ENCODE results near the gene SPATA17.

The SPATA17 gene

DNA sequence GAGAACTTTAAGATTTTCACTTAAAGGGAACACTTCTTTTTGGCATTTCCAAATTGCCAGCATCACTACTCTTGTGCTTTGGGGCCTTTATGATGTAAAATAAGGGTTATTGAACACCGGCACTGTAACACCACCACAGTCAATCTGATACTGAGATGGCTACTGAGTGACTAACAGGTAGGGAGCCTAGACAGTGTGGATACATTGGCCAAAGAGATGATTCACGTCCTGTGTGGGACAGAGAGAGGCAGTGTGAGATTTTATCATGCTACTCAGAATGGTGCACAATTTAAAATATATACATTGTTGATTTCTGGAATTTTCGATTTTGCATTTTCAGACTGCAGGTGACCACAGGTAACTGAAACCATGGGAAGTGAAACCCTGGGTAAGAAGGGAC is 261.6 kb downstream of the SPATA17 start:
- no peak for TF ChIP-seq POLR2A (IDR thresholded peaks at IDR 0.05; ENCODE audit: low read depth, low read length)
- DNase-seq (ENCODE audit: insufficient read length, low spot score) (no peak), FAIRE-seq (peak; percentile 84)

- no peak for DNase-seq (ENCODE audit: insufficient read length, low spot score)
- TF ChIP-seq POLR2A (IDR thresholded peaks at IDR 0.05; ENCODE audit: low read depth, low read length), result no peak
- FAIRE-seq, result no peak
These were observed 264.7 kb downstream of the SPATA17 start for GRCh38 chr1:217895841-217896240.

- FAIRE-seq (no peak), DNase-seq (ENCODE audit: insufficient read length, low spot score) (no peak)
- no peak for TF ChIP-seq POLR2A (IDR thresholded peaks at IDR 0.05; ENCODE audit: low read depth, low read length)
These were observed 265.3 kb downstream of the SPATA17 start for GRCh38 chr1:217896490-217896889.

DNA sequence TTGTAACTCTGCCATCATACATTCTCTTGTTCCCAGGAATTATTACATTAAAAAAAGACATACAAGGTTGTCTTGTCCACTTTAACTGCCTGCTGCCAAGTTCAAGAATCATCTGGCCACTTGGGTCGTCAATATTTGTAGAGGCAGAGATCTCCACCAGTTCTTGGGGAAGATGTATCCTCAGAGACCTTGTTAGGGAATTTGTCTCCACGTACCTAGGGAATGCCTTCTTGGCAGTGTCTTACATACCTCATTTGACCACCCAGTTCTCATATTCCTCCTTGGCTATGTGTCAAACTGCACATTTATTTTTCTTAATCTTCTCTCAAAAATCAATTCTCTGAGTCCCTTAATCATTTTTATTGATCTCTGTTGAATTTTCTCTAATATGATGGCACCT is 266.0 kb downstream of the SPATA17 start:
- DNase-seq (ENCODE audit: insufficient read length, low spot score) (no peak), FAIRE-seq (no peak)
- TF ChIP-seq POLR2A (IDR thresholded peaks at IDR 0.05; ENCODE audit: low read depth, low read length), result no peak

- no peak for TF ChIP-seq POLR2A (IDR thresholded peaks at IDR 0.05; ENCODE audit: low read depth, low read length)
- no peak for FAIRE-seq
- no peak for DNase-seq (ENCODE audit: insufficient read length, low spot score)
These were observed 268.5 kb downstream of the SPATA17 start for GRCh38 chr1:217899614-217900013.

- DNase-seq (ENCODE audit: insufficient read length, low spot score) (no peak), FAIRE-seq (no peak)
- no peak for TF ChIP-seq POLR2A (IDR thresholded peaks at IDR 0.05; ENCODE audit: low read depth, low read length)
These were observed 276.4 kb downstream of the SPATA17 start for GRCh38 chr1:217907504-217907903.

GRCh38 chr1:217910203-217910602 is 279.1 kb downstream of the SPATA17 start:
- DNase-seq (ENCODE audit: insufficient read length, low spot score) (no peak), FAIRE-seq (no peak)
- TF ChIP-seq POLR2A (IDR thresholded peaks at IDR 0.05; ENCODE audit: low read depth, low read length), result no peak

GRCh38 chr1:217910791-217911320 is 279.7 kb downstream of the SPATA17 start:
- FAIRE-seq (no peak), DNase-seq (ENCODE audit: insufficient read length, low spot score) (no peak)

GRCh38 chr1:217911908-217912307 is 280.8 kb downstream of the SPATA17 start:
- DNase-seq (ENCODE audit: insufficient read length, low spot score) (no peak), FAIRE-seq (no peak)

More at GRCh38 chr1:217910791-217911320, 279.7 kb downstream of the SPATA17 start:
- no peak for TF ChIP-seq POLR2A (IDR thresholded peaks at IDR 0.05; ENCODE audit: low read depth, low read length)

GRCh38 chr1:217917281-217917887 is 286.2 kb downstream of the SPATA17 start:
- no peak for FAIRE-seq
- DNase-seq (ENCODE audit: insufficient read length, low spot score), result no peak
- TF ChIP-seq POLR2A (IDR thresholded peaks at IDR 0.05; ENCODE audit: low read depth, low read length), result no peak

More at GRCh38 chr1:217911908-217912307, 280.8 kb downstream of the SPATA17 start:
- no peak for TF ChIP-seq POLR2A (IDR thresholded peaks at IDR 0.05; ENCODE audit: low read depth, low read length)

DNA sequence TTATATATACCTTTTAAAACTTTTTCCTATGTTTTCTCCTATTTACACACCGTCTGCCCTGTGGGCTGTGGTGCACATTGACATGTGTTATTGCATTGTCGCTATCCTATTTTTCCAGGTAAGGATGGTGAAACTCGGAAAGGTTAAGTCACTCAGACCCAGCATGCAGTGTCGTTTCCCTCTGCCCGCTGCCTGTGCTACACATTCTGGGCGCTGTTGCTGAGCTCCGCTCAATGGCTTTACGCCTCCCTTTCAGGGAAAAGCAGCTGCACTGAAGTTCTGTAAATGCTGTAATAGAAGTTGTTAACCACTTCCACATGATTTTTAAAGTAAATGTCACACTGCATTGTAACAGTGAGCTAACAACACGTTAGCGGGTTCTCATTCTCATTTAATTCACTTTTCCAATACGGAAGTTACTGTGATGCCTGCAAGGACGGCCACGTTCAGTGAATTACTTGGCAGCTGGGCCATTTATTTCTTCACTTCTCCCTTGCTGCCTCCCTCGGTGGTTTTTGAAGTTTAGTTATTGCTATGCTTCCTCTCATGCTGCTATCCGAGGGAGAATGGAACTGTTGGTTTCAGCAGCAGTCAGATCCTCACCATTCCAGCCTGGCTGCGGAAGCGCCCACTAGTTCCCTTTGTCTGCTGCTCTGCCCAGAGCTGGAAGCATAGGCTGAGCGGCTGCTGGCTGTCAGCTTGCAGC is 288.7 kb downstream of the SPATA17 start:
- DNase-seq (ENCODE audit: insufficient read length, low spot score) (no peak), FAIRE-seq (no peak)
- no peak for TF ChIP-seq POLR2A (IDR thresholded peaks at IDR 0.05; ENCODE audit: low read depth, low read length)

Measured in H54 (cell line).